HG02623 (cell line): ENCODE measurements around the gene PAXIP1.

Source experiments
- ATAC-seq: cut with Tn5 transposase; IDR thresholded peaks from one replicate; pipeline ENCODE4 v1.9.1; 2021; ENCODE audit warnings: moderate library complexity; ENCODE audit not compliant: unreplicated experiment

The PAXIP1 gene

GRCh38 chr7:154914308-154914995 lies 88.5 kb downstream of the PAXIP1 start:
- ATAC-seq = no peak

- ATAC-seq = peak; percentile 98
Observed at GRCh38 chr7:154913638-154914307, 89.2 kb downstream of the PAXIP1 start.

- ATAC-seq = no peak
Observed at GRCh38 chr7:154912871-154913637, 89.9 kb downstream of the PAXIP1 start.

- ATAC-seq = no peak
Observed at GRCh38 chr7:154911862-154912455, 91.0 kb downstream of the PAXIP1 start.

- ATAC-seq = no peak
Observed at GRCh38 chr7:154911411-154911810, 91.5 kb downstream of the PAXIP1 start.

- no peak for ATAC-seq
Observed at GRCh38 chr7:154910977-154911376, 91.9 kb downstream of the PAXIP1 start.

GRCh38 chr7:154910125-154910524 lies 92.8 kb downstream of the PAXIP1 start:
- ATAC-seq = no peak

GRCh38 chr7:154909241-154910105 lies 93.5 kb downstream of the PAXIP1 start:
- ATAC-seq = no peak

GRCh38 chr7:154907651-154908620 lies 95.0 kb downstream of the PAXIP1 start:
- no peak for ATAC-seq

GRCh38 chr7:154906736-154907355 lies 96.1 kb downstream of the PAXIP1 start:
- ATAC-seq = no peak

- ATAC-seq = no peak
Observed at GRCh38 chr7:154906201-154906600, 96.7 kb downstream of the PAXIP1 start.

GRCh38 chr7:154905615-154906014 lies 97.3 kb downstream of the PAXIP1 start:
- ATAC-seq = no peak

- ATAC-seq = no peak
Observed at GRCh38 chr7:154905146-154905545, 97.8 kb downstream of the PAXIP1 start.

- ATAC-seq = no peak
Observed at GRCh38 chr7:154903083-154903731, 99.7 kb downstream of the PAXIP1 start.

GRCh38 chr7:154902600-154903082 lies 100.3 kb downstream of the PAXIP1 start:
- ATAC-seq = no peak

GRCh38 chr7:154899862-154900261 lies 103.1 kb downstream of the PAXIP1 start:
- ATAC-seq = no peak

- no peak for ATAC-seq
Observed at GRCh38 chr7:154898973-154899855, 103.7 kb downstream of the PAXIP1 start.
